Erythroblast (primary cell): ENCODE data around the gene DBN1.

Experiments
- GATA1 ChIP-seq: IDR thresholded peaks from 2 replicates; pipeline ENCODE4 v1.6.1; 2011; ENCODE audit warnings: low read depth, mild to moderate bottlenecking, control low read depth, low read length, moderate library complexity
- POLR2A ChIP-seq: IDR thresholded peaks from 2 replicates; pipeline ENCODE4 v1.6.1; 2011; ENCODE audit warnings: mild to moderate bottlenecking, low read length

DNA sequence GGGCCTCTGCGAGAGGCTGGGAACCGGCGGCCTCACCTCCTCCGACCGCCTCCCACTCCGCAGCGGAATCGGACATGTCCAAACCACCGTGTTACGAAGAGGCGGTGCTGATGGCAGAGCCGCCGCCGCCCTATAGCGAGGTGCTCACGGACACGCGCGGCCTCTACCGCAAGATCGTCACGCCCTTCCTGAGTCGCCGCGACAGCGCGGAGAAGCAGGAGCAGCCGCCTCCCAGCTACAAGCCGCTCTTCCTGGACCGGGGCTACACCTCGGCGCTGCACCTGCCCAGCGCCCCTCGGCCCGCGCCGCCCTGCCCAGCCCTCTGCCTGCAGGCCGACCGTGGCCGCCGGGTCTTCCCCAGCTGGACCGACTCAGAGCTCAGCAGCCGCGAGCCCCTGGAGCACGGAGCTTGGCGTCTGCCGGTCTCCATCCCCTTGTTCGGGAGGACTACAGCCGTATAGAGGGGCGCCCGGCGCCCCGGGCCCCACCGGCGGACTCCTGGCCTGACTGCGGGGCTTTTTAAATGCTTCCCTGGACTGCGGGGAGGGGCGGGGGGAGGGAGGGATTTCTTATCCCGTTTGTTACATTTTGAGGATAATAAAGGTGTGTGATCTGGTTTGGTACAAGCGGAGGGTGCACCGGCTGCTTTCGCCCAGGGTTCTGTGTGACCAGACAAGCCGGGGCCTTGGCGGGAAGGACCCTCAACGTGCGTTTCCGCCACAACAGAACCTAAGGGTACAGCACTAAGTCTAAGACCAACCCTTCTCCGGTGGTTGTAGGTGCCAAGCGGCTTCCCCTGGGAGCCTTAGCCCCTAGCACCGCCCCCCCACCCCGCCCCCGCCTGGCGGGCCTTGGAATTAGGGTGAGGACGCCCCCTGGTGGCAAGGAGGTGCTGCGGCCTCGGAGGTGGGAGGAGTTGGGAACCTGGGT, 17.5 kb downstream of the DBN1 start:
- TF ChIP-seq POLR2A = no peak
- TF ChIP-seq GATA1 = no peak
